GM08714 (cell line): ENCODE data around the gene GRXCR1.

Source experiments
- H3K4me3 ChIP-seq: fragments of 200-500 bp; sonication (Bioruptor generic); 2 replicates; pipeline ENCODE4 v1.5.1; 2014; ENCODE audit warnings: mild to moderate bottlenecking, low read length, inconsistent platforms
- ZNF274 ChIP-seq: IDR thresholded peaks from 2 replicates; pipeline ENCODE4 v1.6.1; 2012; ENCODE audit warnings: mild to moderate bottlenecking, low read depth, low read length

The GRXCR1 gene

DNA sequence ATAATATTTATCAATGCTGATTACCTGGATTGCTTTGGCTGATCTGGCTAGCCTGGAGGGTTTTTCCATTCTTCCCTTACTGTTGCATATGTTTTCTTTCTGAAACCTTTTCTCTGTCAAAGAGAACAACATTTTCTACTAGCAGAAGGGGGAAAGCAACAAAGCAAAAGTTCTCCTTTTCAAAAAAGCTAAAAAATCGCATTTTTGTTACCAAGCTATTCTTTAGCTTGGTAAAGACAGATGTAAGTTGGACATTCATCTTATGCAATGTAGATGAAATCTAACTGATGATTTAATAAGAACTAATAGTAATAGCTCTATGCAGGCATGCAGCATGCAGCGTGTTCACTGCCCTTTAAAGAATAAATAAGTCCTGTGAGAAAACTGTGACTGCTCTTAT is at the start of gene GRXCR1:
TSS of gene GRXCR1 (plus strand) at position 301 of the 400 bp plus-strand sequence. CDS start 554 bp downstream, outside the sequence.
- no peak for TF ChIP-seq ZNF274
- no peak within 1 kb of the TSS for H3K4me3 ChIP-seq

DNA sequence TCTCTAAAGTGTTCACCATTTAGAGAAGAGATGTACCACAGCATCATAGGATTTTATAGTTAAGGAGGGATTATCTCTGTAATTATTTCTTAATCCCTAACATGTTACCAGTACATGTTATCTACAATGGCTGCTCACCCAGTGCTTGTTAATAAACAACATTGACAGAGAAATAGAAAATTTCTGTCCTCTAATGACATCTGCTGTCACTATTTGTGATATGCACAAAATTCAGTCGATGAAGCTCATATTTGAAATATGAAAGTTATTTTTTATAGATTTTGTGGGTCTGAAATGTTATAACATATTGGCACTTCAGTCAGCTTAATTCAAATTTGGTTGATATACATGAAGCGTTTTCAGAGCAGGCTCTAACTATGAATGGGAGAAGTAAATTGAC is 48.8 kb upstream of the GRXCR1 start:
- no peak overlapping the region for H3K4me3 ChIP-seq
- no peak for TF ChIP-seq ZNF274

- H3K4me3 ChIP-seq: no peak overlapping the region
- no peak for TF ChIP-seq ZNF274
Observed at GRCh38 chr4:42844422-42845070, 48.0 kb upstream of the GRXCR1 start.

GRCh38 chr4:42845586-42845985 is 46.9 kb upstream of the GRXCR1 start:
- no peak overlapping the region for H3K4me3 ChIP-seq
- TF ChIP-seq ZNF274: no peak

- TF ChIP-seq ZNF274: no peak
- no peak overlapping the region for H3K4me3 ChIP-seq
Observed at GRCh38 chr4:42855779-42856178, 36.7 kb upstream of the GRXCR1 start.

GRCh38 chr4:42865572-42866189 is 26.8 kb upstream of the GRXCR1 start:
- no peak overlapping the region for H3K4me3 ChIP-seq
- TF ChIP-seq ZNF274: no peak

DNA sequence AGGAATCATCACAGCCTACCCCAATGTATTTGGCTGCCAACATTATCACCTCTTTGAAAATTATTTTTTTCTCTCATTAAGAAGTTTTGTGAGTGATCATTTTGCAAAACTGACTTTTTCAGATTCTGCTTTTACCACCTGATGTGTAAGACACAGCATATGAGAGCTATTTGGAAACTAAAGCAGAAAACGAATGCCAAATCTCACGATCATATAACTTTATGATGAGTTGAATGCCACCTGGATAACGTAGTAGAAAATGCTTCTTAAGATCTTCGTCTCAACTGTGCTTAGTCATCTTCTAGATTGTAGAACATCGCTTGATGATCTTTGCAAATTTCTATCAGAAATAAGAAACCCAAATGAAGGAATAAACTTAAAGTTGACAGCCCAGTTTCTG is 21.3 kb upstream of the GRXCR1 start:
- H3K4me3 ChIP-seq: no peak overlapping the region
- TF ChIP-seq ZNF274: no peak

DNA sequence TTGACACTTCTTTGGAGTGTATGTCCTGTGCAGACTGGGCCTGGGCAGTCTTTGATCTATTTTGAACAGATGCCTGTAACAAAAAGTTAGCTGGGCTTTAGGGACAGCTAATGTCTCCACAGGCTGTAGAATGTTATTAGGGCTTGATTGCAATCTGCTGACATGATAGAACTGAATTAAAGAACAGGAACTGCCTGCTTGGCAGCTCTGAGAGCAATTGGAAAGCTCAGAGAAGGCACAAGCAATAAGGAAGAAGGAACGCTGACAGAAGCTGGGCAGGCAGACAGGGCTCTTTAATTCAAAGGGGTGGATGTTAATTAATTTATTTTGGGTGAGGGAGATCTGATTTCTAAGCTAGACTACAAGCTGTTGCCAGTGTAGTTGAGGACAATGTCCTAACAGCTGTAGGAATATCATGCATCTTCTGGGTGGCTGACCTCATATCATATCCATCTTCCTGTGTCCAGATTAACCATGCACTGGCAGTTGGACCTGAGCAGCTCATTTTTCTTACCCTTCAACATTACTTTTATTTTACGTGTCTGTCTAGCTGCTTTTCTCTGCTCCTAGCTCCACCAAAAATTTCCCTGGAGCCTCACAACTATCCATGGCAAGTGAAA is 20.7 kb upstream of the GRXCR1 start:
- H3K4me3 ChIP-seq: no peak overlapping the region
- TF ChIP-seq ZNF274: no peak

DNA sequence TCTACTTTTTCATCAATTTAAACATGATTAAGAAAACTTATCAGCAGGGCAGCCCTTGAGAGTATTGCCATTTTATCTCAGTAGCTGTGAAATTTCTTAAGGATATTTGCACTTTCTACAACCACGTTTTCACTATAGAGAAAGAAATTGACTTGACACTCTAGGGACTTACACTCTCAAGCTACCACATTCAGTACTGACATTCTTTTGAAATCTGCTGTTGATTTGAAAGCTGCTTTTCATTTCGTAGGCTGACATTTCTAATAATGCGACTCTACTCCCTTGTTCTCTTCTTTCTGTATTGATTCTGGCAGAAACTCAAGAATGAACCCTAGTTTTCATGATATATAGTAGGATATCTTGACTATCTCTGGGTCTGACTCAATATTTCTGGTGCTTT is 13.7 kb upstream of the GRXCR1 start:
- no peak overlapping the region for H3K4me3 ChIP-seq
- no peak for TF ChIP-seq ZNF274

GRCh38 chr4:42881253-42881652 is 11.3 kb upstream of the GRXCR1 start:
- H3K4me3 ChIP-seq: no peak overlapping the region
- TF ChIP-seq ZNF274: no peak

- no peak for TF ChIP-seq ZNF274
- H3K4me3 ChIP-seq: no peak overlapping the region
Observed at GRCh38 chr4:42891644-42892043, 869 bp upstream of the GRXCR1 start.

- no peak overlapping the region for H3K4me3 ChIP-seq
- TF ChIP-seq ZNF274: no peak
Observed at GRCh38 chr4:42895452-42895851, 2.9 kb downstream of the GRXCR1 start.

DNA sequence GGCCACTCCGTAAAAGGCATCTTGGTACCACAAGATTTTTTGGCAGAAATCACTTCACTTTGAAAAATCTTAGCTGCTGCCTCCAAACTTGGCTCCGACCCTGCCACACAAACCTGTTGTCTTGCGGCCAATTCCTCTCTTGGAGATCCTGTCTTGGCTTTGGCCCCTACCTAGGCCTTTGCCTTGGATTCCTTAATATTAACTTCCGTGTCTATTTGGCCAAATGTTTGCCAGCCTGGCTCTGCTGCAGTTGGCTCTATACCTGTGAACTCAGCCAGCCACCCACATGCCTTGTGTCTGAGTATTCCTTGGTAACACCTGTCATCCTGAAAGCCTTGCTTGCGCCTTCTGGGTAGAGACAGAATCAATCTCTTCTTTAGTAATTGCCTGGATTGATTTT is 12.5 kb downstream of the GRXCR1 start:
- TF ChIP-seq ZNF274: no peak
- H3K4me3 ChIP-seq: no peak overlapping the region

DNA sequence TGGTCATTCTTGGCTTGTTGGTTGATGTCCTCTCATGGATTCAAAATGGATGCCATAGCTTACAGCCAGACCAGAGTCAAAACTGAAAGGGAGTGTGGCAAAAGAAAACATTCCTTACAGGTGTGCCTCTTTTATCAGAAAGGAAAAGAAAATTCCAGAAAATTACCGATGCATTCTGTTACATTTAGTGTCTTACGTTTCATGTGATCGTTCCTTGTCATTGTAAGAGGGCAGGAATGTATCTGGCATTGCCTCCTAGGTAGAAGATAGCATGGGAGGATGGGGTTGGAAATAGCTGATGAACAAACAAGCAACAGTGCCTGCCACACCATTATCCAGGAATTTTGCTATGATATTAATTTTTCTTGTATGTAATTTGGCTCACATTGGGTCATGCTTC is 13.1 kb downstream of the GRXCR1 start:
- H3K4me3 ChIP-seq: no peak overlapping the region
- no peak for TF ChIP-seq ZNF274

DNA sequence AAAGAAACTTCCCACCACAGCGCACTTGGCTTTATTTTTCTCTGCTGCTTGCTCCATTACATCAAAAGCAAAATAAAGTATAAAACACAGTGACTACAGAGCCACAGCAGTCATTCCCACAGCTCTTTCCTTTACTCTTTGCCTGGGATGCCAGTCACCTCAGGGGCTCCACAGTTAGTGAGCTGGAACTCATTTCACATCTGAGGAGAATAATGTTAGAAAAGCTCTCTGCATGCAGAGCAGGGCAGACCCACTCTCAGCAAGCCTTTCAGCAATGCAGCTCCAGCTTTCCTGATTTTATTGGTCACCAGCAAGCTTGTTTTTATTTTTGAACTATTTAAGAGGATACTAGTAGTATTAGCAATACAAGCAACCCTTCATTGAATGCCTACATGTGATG is 13.8 kb downstream of the GRXCR1 start:
- H3K4me3 ChIP-seq: no peak overlapping the region
- no peak for TF ChIP-seq ZNF274
